OCI-LY1 (cell line): Measurements from ENCODE around the gene UGT1A10.
"Not testable (repeated sequence)": the region's sequence is repeated elsewhere in the genome, so short reads cannot be mapped to it uniquely, and the experiment has no call there.

Experiments used
- H2AFZ ChIP-seq: fragments of 200-600 bp; sonication (generic), shearing (Covaris generic); 2 replicates; pipeline ENCODE4 v1.6.0; 2014; ENCODE audit warnings: antibody characterized with exemption, mild to moderate bottlenecking, low read length
- H3F3A ChIP-seq: fragments of 200-600 bp; sonication (generic), shearing (Covaris generic); 2 replicates; pipeline ENCODE4 v1.6.0; 2014; ENCODE audit warnings: mild to moderate bottlenecking, antibody characterized with exemption, low read length, moderate library complexity; ENCODE audit not compliant: insufficient read depth
- H3K27ac ChIP-seq: fragments of 200-600 bp; sonication (generic); 2 replicates; pipeline ENCODE4 v1.5.1; 2014; ENCODE audit warnings: low read length, mixed run types, mild to moderate bottlenecking, low read depth; ENCODE audit not compliant: poor library complexity, severe bottlenecking
- H3K27me3 ChIP-seq: fragments of 200-600 bp; sonication (generic); 2 replicates; pipeline ENCODE4 v1.6.0; 2014; ENCODE audit warnings: antibody characterized with exemption, mild to moderate bottlenecking, low read length, moderate library complexity; ENCODE audit not compliant: insufficient read depth
- H3K36me3 ChIP-seq: fragments of 200-600 bp; sonication (generic); 2 replicates; pipeline ENCODE4 v1.6.1; 2014; ENCODE audit warnings: mild to moderate bottlenecking, antibody characterized with exemption, low read length, moderate library complexity, mixed read lengths; ENCODE audit not compliant: insufficient read depth
- H3K4me1 ChIP-seq: fragments of 200-600 bp; sonication (generic); 2 replicates; pipeline ENCODE4 v1.5.1; 2014; ENCODE audit warnings: mild to moderate bottlenecking, low read length, moderate library complexity; ENCODE audit not compliant: insufficient read depth, severe bottlenecking
- H3K4me2 ChIP-seq: fragments of 200-600 bp; sonication (generic), shearing (Covaris generic); 2 replicates; pipeline ENCODE4 v1.6.1; 2014; ENCODE audit warnings: low read length
- H3K4me3 ChIP-seq: fragments of 200-600 bp; sonication (generic); 2 replicates; pipeline ENCODE4 v1.5.1; 2014; ENCODE audit warnings: low read length, low read depth, mild to moderate bottlenecking, mixed read lengths; ENCODE audit not compliant: poor library complexity, severe bottlenecking
- H3K79me2 ChIP-seq: fragments of 200-600 bp; shearing (Covaris generic); 2 replicates; pipeline ENCODE4 v1.6.1; 2016; ENCODE audit warnings: mixed run types, low read length, mixed read lengths; ENCODE audit not compliant: insufficient read depth
- H3K9ac ChIP-seq: fragments of 200-600 bp; sonication (generic), shearing (Covaris generic); 2 replicates; pipeline ENCODE4 v1.6.1; 2014; ENCODE audit warnings: mild to moderate bottlenecking, low read length, mixed read lengths
- H3K9me2 ChIP-seq: fragments of 200-600 bp; sonication (generic), shearing (Covaris generic); 2 replicates; pipeline ENCODE4 v1.6.1; 2014; ENCODE audit warnings: low read depth, mild to moderate bottlenecking, low read length, mixed read lengths
- H3K9me3 ChIP-seq: fragments of 200-600 bp; shearing (Covaris generic); 2 replicates; pipeline ENCODE4 v1.6.1; 2014; ENCODE audit warnings: low read length, mixed read lengths
- H4K20me1 ChIP-seq: fragments of 200-600 bp; sonication (generic), shearing (Covaris generic); 2 replicates; pipeline ENCODE4 v1.6.0; 2016; ENCODE audit warnings: mild to moderate bottlenecking, low read length; ENCODE audit not compliant: insufficient read depth
- CTCF ChIP-seq: fragments of 200-600 bp; sonication (generic), shearing (Covaris generic); IDR thresholded peaks from 2 replicates; pipeline ENCODE4 v1.5.1; 2017; ENCODE audit warnings: mild to moderate bottlenecking, antibody characterized with exemption, low read length, moderate library complexity, mixed read lengths
- EZH2 ChIP-seq: fragments of 200-600 bp; sonication (generic), shearing (Covaris generic); IDR thresholded peaks from 2 replicates; pipeline ENCODE4 v1.8.0; 2017; ENCODE audit warnings: borderline replicate concordance, mixed run types, mild to moderate bottlenecking, antibody characterized with exemption, low read length, moderate library complexity, mixed read lengths

The UGT1A10 gene

DNA sequence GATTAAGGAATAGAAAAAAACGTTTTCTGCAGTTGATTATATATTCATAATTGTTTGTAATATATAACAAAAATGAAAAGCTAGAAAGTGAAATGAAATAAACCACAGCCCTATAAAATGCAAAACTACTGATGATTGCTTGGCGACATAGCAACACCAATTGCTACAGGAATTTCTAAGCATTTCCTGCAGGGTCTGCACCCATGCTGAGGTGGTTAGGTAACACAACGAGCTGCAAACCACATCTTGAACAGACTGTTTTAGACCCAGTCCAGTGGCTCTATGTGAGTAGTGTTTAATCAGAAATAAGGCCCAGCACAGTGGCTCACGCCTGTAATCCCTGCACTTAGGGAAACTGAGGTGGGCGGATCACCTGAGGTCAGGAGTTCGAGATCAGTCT lies 18.3 kb downstream of the UGT1A10 start:
- Histone ChIP-seq H3K79me2 (no peaks in the 10 kb centered on the region), H4K20me1 (no peaks in the 10 kb centered on the region), H3K9me2 (no peaks in the 10 kb centered on the region), H3K36me3 (no peaks in the 10 kb centered on the region), H3K9me3 (no peaks in the 10 kb centered on the region), H3F3A (no peaks in the 10 kb centered on the region), H3K4me2 (no peak overlapping the region), H3K9ac (no peak overlapping the region), H3K27me3 (no peaks in the 10 kb centered on the region), H3K27ac (no peak overlapping the region), H3K4me1 (no peaks in the 10 kb centered on the region), H3K4me3 (no peak overlapping the region), H2AFZ (no peak overlapping the region)
- TF ChIP-seq CTCF = no peak
- TF ChIP-seq EZH2 = no peak

GRCh38 chr2:233655043-233655442 lies 18.8 kb downstream of the UGT1A10 start:
- Histone ChIP-seq H3K4me3 (no peak overlapping the region), H2AFZ (no peak overlapping the region), H3K79me2 (no peaks in the 10 kb centered on the region), H3K36me3 (no peaks in the 10 kb centered on the region), H3K27me3 (no peaks in the 10 kb centered on the region), H3K9me2 (no peaks in the 10 kb centered on the region), H3K4me1 (no peaks in the 10 kb centered on the region), H3K9ac (no peak overlapping the region), H3K4me2 (no peak overlapping the region), H3F3A (no peaks in the 10 kb centered on the region), H4K20me1 (no peaks in the 10 kb centered on the region), H3K27ac (no peak overlapping the region), H3K9me3 (no peaks in the 10 kb centered on the region)
- TF ChIP-seq CTCF (no peak), EZH2 (no peak)

- H4K20me1 ChIP-seq, H3K9me2 ChIP-seq, H3K4me2 ChIP-seq, H3K27me3 ChIP-seq, H3K4me1 ChIP-seq, H3K27ac ChIP-seq, H3K36me3 ChIP-seq, H3K9me3 ChIP-seq, H3F3A ChIP-seq, H3K79me2 ChIP-seq, H3K9ac ChIP-seq, H2AFZ ChIP-seq, H3K4me3 ChIP-seq: not testable (repeated sequence)
These were observed 19.7 kb downstream of the UGT1A10 start for GRCh38 chr2:233655943-233656342.

- Histone ChIP-seq H3K9me3 (no peaks in the 10 kb centered on the region), H3K4me1 (no peaks in the 10 kb centered on the region), H4K20me1 (no peaks in the 10 kb centered on the region), H3F3A (no peaks in the 10 kb centered on the region), H3K4me2 (no peak overlapping the region), H3K9me2 (no peaks in the 10 kb centered on the region), H3K27me3 (no peaks in the 10 kb centered on the region), H3K4me3 (no peak overlapping the region), H3K36me3 (no peaks in the 10 kb centered on the region), H2AFZ (no peak overlapping the region), H3K9ac (no peak overlapping the region), H3K79me2 (no peaks in the 10 kb centered on the region), H3K27ac (no peak overlapping the region)
- TF ChIP-seq CTCF (no peak), EZH2 (no peak)
These were observed 20.2 kb downstream of the UGT1A10 start for GRCh38 chr2:233656443-233656842.
